CD4-positive, alpha-beta T cell (primary cell): Measurements from ENCODE around the gene NOL11. TPM values are rescaled to one million over a fixed set of nuclear protein-coding genes. Genes with fewer than 3 reads are reported as not detected.

Experiments used
- ATAC-seq: fragments of 200-7000 bp; cut with Tn5 transposase; one replicate; pipeline ENCODE4 v1.10.0; 2022; ENCODE audit warnings: mild to moderate bottlenecking; ENCODE audit not compliant: poor library complexity
- CTCF ChIA-PET: fragments of 350-600 bp; sonication (Branson Sonifier 250); formaldehyde crosslinking; loops from one replicate; lab custom pipeline; 2021; ENCODE audit warnings: antibody characterized with exemption, inconsistent platforms; lab: Charles Lee
- POLR2A ChIA-PET: fragments of 350-600 bp; sonication (Branson Sonifier 250); formaldehyde crosslinking; loops from one replicate; lab custom pipeline; 2021; ENCODE audit warnings: antibody characterized with exemption, inconsistent platforms; lab: Charles Lee
- DNase-seq, 14 experiments: peaks; one replicate each; pipeline ENCODE4 v3.0.0-alpha.2; 2013 to 2020; ENCODE audit warnings: mixed read lengths in 2 of 14
- H3K27ac ChIP-seq, 2 donors: one replicate each; pipeline versions ENCODE4 v1.5.1 to v1.7.0; 2013; ENCODE audit warnings: low read length in 2 of 2, low read depth in 1 of 2, mild to moderate bottlenecking in 1 of 2
- H3K27me3 ChIP-seq, 2 experiments: 1 replicate in 1 of 2; 2 replicates in 1 of 2; pipeline versions ENCODE4 v1.6.1 to v1.7.0; 2013; ENCODE audit warnings: low read length in 2 of 2, control low read depth in 1 of 2, mild to moderate bottlenecking in 1 of 2, moderate library complexity in 1 of 2; ENCODE audit not compliant: insufficient read depth in 2 of 2, control insufficient read depth in 1 of 2
- H3K36me3 ChIP-seq: one replicate; pipeline ENCODE4 v1.6.1; 2013; ENCODE audit warnings: low read length, control low read depth; ENCODE audit not compliant: insufficient read depth
- H3K4me1 ChIP-seq: one replicate; pipeline ENCODE4 v1.6.1; 2013; ENCODE audit warnings: low read length, control low read depth; ENCODE audit not compliant: insufficient read depth
- H3K4me3 ChIP-seq: one replicate; pipeline ENCODE4 v1.5.1; 2013; ENCODE audit warnings: mild to moderate bottlenecking, low read length, moderate library complexity
- H3K9me3 ChIP-seq, 2 experiments: 1 replicate in 1 of 2; 2 replicates in 1 of 2; pipeline versions ENCODE4 v1.6.1 to v1.7.0; 2013; ENCODE audit warnings: low read length in 2 of 2, mild to moderate bottlenecking in 2 of 2, control low read depth in 1 of 2, moderate library complexity in 1 of 2; ENCODE audit not compliant: control insufficient read depth in 1 of 2, insufficient read depth in 1 of 2
- H3K27ac Mint-ChIP-seq: one replicate; pipeline ENCODE4 v1.8.0; 2020; ENCODE audit warnings: mixed read lengths
- H3K27me3 Mint-ChIP-seq: one replicate; pipeline ENCODE4 v1.8.0; 2021; ENCODE audit warnings: mixed read lengths
- H3K36me3 Mint-ChIP-seq: one replicate; pipeline ENCODE4 v1.8.0; 2021; ENCODE audit warnings: low read depth, mixed read lengths
- H3K4me1 Mint-ChIP-seq: one replicate; pipeline ENCODE4 v1.8.0; 2021; ENCODE audit warnings: low read depth, mixed read lengths
- H3K4me3 Mint-ChIP-seq: one replicate; pipeline ENCODE4 v1.8.0; 2020; ENCODE audit warnings: mild to moderate bottlenecking, mixed read lengths
- H3K9me3 Mint-ChIP-seq: one replicate; pipeline ENCODE4 v1.8.0; 2020; ENCODE audit warnings: mixed read lengths
- CTCF ChIP-seq: fragments of 200-600 bp; IDR thresholded peaks from one replicate; pipeline ENCODE4 v1.8.0; 2022; ENCODE audit warnings: antibody characterized with exemption, mild to moderate bottlenecking
- intact Hi-C, 2 experiments: fragments of 100-400 bp; cut with DNase I in 1 of 2; cut with micrococcal nuclease in 1 of 2; formaldehyde crosslinking; loops; one replicate each; pipeline versions ENCODE4 v1.15.1 to v1.9.0; 2023 to 2025; cut with DNase I, micrococcal nuclease
- total RNA-seq, 174 experiments: library from RNA in 2 of 174; stranded (reverse) in 2 of 174; gene quantifications; one replicate each; pipeline ENCODE4 v1.2.3 and lab custom pipeline; 2021 to 2026

The NOL11 gene
- total RNA-seq, 2 experiments from 2014 or later: 89.1 to 91.2 TPM

GRCh38 chr17:67759355-67760171, 41.8 kb downstream of the NOL11 start:
- Histone ChIP-seq H3K27me3 (no peaks in the 10 kb centered on the region), H3K27ac (no peak overlapping the region), H3K9me3 (no peaks in the 10 kb centered on the region), H3K4me3 (no peak overlapping the region), H3K36me3 (no peaks in the 10 kb centered on the region), H3K4me1 (no peaks in the 10 kb centered on the region)
- ChIA-PET CTCF (no interaction called here), POLR2A (no interaction called here)
- intact Hi-C loops: no loop called here
- TF ChIP-seq CTCF: no peak
- H3K4me1 Mint-ChIP-seq: no peaks in the 10 kb centered on the region
- ATAC-seq (no peak), DNase-seq (no peak)
- H3K27ac Mint-ChIP-seq: no peak overlapping the region
- H3K9me3 Mint-ChIP-seq: no peaks in the 10 kb centered on the region
- no peak overlapping the region for H3K4me3 Mint-ChIP-seq
- no peaks in the 10 kb centered on the region for H3K36me3 Mint-ChIP-seq
- no peaks in the 10 kb centered on the region for H3K27me3 Mint-ChIP-seq

GRCh38 chr17:67765623-67766022, 47.9 kb downstream of the NOL11 start:
- H3K27me3 Mint-ChIP-seq: no peaks in the 10 kb centered on the region
- intact Hi-C loops: no loop called here
- no peak overlapping the region for H3K27ac Mint-ChIP-seq
- H3K27me3 ChIP-seq: no peaks in the 10 kb centered on the region
- H3K4me3 ChIP-seq: no peak overlapping the region
- ATAC-seq: no peak
- no peaks in the 10 kb centered on the region for H3K4me1 Mint-ChIP-seq
- no peak for TF ChIP-seq CTCF
- no peak for DNase-seq
- H3K9me3 ChIP-seq: no peaks in the 10 kb centered on the region
- H3K9me3 Mint-ChIP-seq: no peaks in the 10 kb centered on the region
- H3K4me3 Mint-ChIP-seq: no peak overlapping the region
- H3K36me3 Mint-ChIP-seq: no peaks in the 10 kb centered on the region
- ChIA-PET CTCF (no interaction called here), POLR2A (no interaction called here)
- no peaks in the 10 kb centered on the region for H3K4me1 ChIP-seq
- no peaks in the 10 kb centered on the region for H3K36me3 ChIP-seq
- H3K27ac ChIP-seq: no peak overlapping the region

- no peak overlapping the region for H3K4me3 Mint-ChIP-seq
- Histone ChIP-seq H3K4me3 (no peak overlapping the region), H3K27me3 (no peaks in the 10 kb centered on the region), H3K27ac (no peak overlapping the region), H3K4me1 (no peaks in the 10 kb centered on the region), H3K9me3 (no peaks in the 10 kb centered on the region), H3K36me3 (no peaks in the 10 kb centered on the region)
- no peak for TF ChIP-seq CTCF
- H3K36me3 Mint-ChIP-seq: no peaks in the 10 kb centered on the region
- no peaks in the 10 kb centered on the region for H3K27me3 Mint-ChIP-seq
- intact Hi-C loops: no loop called here
- no peaks in the 10 kb centered on the region for H3K4me1 Mint-ChIP-seq
- no peaks in the 10 kb centered on the region for H3K9me3 Mint-ChIP-seq
- H3K27ac Mint-ChIP-seq: no peak overlapping the region
- no peak for DNase-seq
- ChIA-PET CTCF (no interaction called here), POLR2A (no interaction called here)
- no peak for ATAC-seq
Observed at GRCh38 chr17:67769231-67769630, 51.5 kb downstream of the NOL11 start.
